HT-29 (cell line): ENCODE data around the gene ARSJ. TPM values are rescaled to one million over a fixed set of nuclear protein-coding genes. Genes with fewer than 3 reads are reported as not detected.

Experiments
- DNase-seq: peaks from one replicate; pipeline ENCODE4 v3.0.0-alpha.2; 2015; ENCODE audit warnings: low spot score
- total RNA-seq: library from RNA; depleted of rRNA; stranded (reverse); fragments of >200 nt; shearing (Covaris generic); gene quantifications from 2 replicates; pipeline ENCODE4 v1.2.3, GENCODE V29; 2014

The ARSJ gene
- total RNA-seq, 1 experiment from 2014 or later: 31.0 TPM

GRCh38 chr4:113987382-113987941 lies 8.0 kb upstream of the ARSJ start:
- no peak for DNase-seq

- DNase-seq: no peak
Measured at GRCh38 chr4:113982181-113982580, 2.7 kb upstream of the ARSJ start.

- DNase-seq: no peak
Measured at GRCh38 chr4:113981591-113981990, 2.1 kb upstream of the ARSJ start.

GRCh38 chr4:113979905-113980615 lies 613 bp upstream of the ARSJ start:
- peak; percentile 36 for DNase-seq

- DNase-seq: peak; percentile 68
Measured at GRCh38 chr4:113978561-113979147, 793 bp downstream of the ARSJ start.

- DNase-seq: no peak
Measured at GRCh38 chr4:113978105-113978504, 1.3 kb downstream of the ARSJ start.

- DNase-seq: peak; percentile 43
Measured at GRCh38 chr4:113977526-113977855, 2.0 kb downstream of the ARSJ start.

GRCh38 chr4:113976741-113977525 lies 2.5 kb downstream of the ARSJ start:
- peak; percentile 39 for DNase-seq

- DNase-seq: peak; percentile 6
Measured at GRCh38 chr4:113975578-113975977, 3.9 kb downstream of the ARSJ start.

GRCh38 chr4:113974467-113974866 lies 5.0 kb downstream of the ARSJ start:
- no peak for DNase-seq

- DNase-seq: no peak
Measured at GRCh38 chr4:113973345-113973744, 6.1 kb downstream of the ARSJ start.

- DNase-seq: no peak
Measured at GRCh38 chr4:113972781-113973180, 6.7 kb downstream of the ARSJ start.

- DNase-seq: peak; percentile 7
Measured at GRCh38 chr4:113971706-113972360, 7.6 kb downstream of the ARSJ start.

GRCh38 chr4:113969709-113970334 lies 9.6 kb downstream of the ARSJ start:
- DNase-seq: no peak

- DNase-seq: no peak
Measured at GRCh38 chr4:113968473-113968872, 11.0 kb downstream of the ARSJ start.

- DNase-seq: no peak
Measured at GRCh38 chr4:113967687-113968086, 11.8 kb downstream of the ARSJ start.

GRCh38 chr4:113962719-113963265 lies 16.7 kb downstream of the ARSJ start:
- no peak for DNase-seq

- DNase-seq: peak; percentile 34
Measured at GRCh38 chr4:113962016-113962347, 17.5 kb downstream of the ARSJ start.

- DNase-seq: no peak
Measured at GRCh38 chr4:113960684-113961321, 18.6 kb downstream of the ARSJ start.

GRCh38 chr4:113959539-113959937 lies 19.9 kb downstream of the ARSJ start:
- no peak for DNase-seq
